RWPE2 (cell line): ENCODE results near the gene TXN2.

ENCODE experiments used
- ATAC-seq: fragments of 200-7000 bp; cut with Tn5 transposase; 3 replicates; pipeline ENCODE4 v1.9.1; 2021; ENCODE audit warnings: low read depth
- DNase-seq: peaks from one replicate; pipeline ENCODE4 v3.0.0-alpha.2; 2020; ENCODE audit warnings: low spot score
- H3K27ac ChIP-seq: fragments of 450-650 bp; 2 replicates; pipeline ENCODE4 v1.5.1; 2017; ENCODE audit warnings: mild to moderate bottlenecking; ENCODE audit not compliant: poor library complexity, severe bottlenecking
- H3K27me3 ChIP-seq: fragments of 250-450 bp; sonication (Bioruptor Pico); 2 replicates; pipeline ENCODE4 v1.5.1; 2021; ENCODE audit warnings: mild to moderate bottlenecking, moderate library complexity; ENCODE audit not compliant: insufficient read depth, poor library complexity, severe bottlenecking
- H3K36me3 ChIP-seq: fragments of 250-450 bp; sonication (Bioruptor Pico); 2 replicates; pipeline ENCODE4 v1.5.1; 2020; ENCODE audit warnings: low read depth, mild to moderate bottlenecking, moderate library complexity
- H3K4me1 ChIP-seq: fragments of 250-450 bp; sonication (Bioruptor Pico); 2 replicates; pipeline ENCODE4 v1.5.1; 2021; ENCODE audit warnings: mild to moderate bottlenecking, moderate library complexity; ENCODE audit not compliant: insufficient read depth, poor library complexity, severe bottlenecking
- H3K4me3 ChIP-seq: fragments of 250-450 bp; sonication (Bioruptor Pico); 2 replicates; pipeline ENCODE4 v1.5.1; 2021; ENCODE audit warnings: mild to moderate bottlenecking, moderate library complexity; ENCODE audit not compliant: severe bottlenecking
- H3K9me3 ChIP-seq: fragments of 250-450 bp; sonication (Bioruptor Pico); 2 replicates; pipeline ENCODE4 v1.5.1; 2021; ENCODE audit warnings: mild to moderate bottlenecking, moderate library complexity; ENCODE audit not compliant: severe bottlenecking
- CTCF ChIP-seq: fragments of 450-650 bp; IDR thresholded peaks from one replicate; pipeline ENCODE4 v1.5.1; 2017; ENCODE audit warnings: mild to moderate bottlenecking, moderate library complexity; ENCODE audit not compliant: poor library complexity, severe bottlenecking

The TXN2 gene

GRCh38 chr22:36472689-36473088, 8.8 kb downstream of the TXN2 start:
- H3K27ac ChIP-seq: peak overlapping the region; percentile 91
- ATAC-seq (no peak), DNase-seq (no peak)
- peaks cover 52% of the 10 kb centered on the region for H3K36me3 ChIP-seq
- no peaks in the 10 kb centered on the region for H3K9me3 ChIP-seq
- TF ChIP-seq CTCF: no peak
- H3K27me3 ChIP-seq: no peaks in the 10 kb centered on the region
- no peak overlapping the region for H3K4me3 ChIP-seq
- peaks cover 40% of the 10 kb centered on the region for H3K4me1 ChIP-seq

GRCh38 chr22:36471341-36471821, 10.1 kb downstream of the TXN2 start:
- Histone ChIP-seq H3K4me3 (no peak overlapping the region), H3K36me3 (peaks cover 41% of the 10 kb centered on the region), H3K27me3 (no peaks in the 10 kb centered on the region), H3K27ac (peak overlapping the region; percentile 91), H3K9me3 (no peaks in the 10 kb centered on the region), H3K4me1 (peaks cover 52% of the 10 kb centered on the region)
- peak; percentile 74 for ATAC-seq
- TF ChIP-seq CTCF: no peak
- no peak for DNase-seq

- DNase-seq (no peak), ATAC-seq (peak; percentile 6; the same call in 2 of the 3 replicates)
- Histone ChIP-seq H3K36me3 (peaks cover 38% of the 10 kb centered on the region), H3K27me3 (no peaks in the 10 kb centered on the region), H3K9me3 (no peaks in the 10 kb centered on the region), H3K4me1 (peaks cover 56% of the 10 kb centered on the region), H3K27ac (peak overlapping the region; percentile 91), H3K4me3 (no peak overlapping the region)
- TF ChIP-seq CTCF: no peak
Measured at GRCh38 chr22:36470994-36471331, 10.5 kb downstream of the TXN2 start.

GRCh38 chr22:36470162-36470993, 11.1 kb downstream of the TXN2 start:
- TF ChIP-seq CTCF: peak; percentile 97
- H3K27me3 ChIP-seq: no peaks in the 10 kb centered on the region
- peaks cover 32% of the 10 kb centered on the region for H3K36me3 ChIP-seq
- no peaks in the 10 kb centered on the region for H3K9me3 ChIP-seq
- ATAC-seq: peak; percentile 42
- H3K4me3 ChIP-seq: no peak overlapping the region
- peaks cover 62% of the 10 kb centered on the region for H3K4me1 ChIP-seq
- H3K27ac ChIP-seq: peak overlapping the region; percentile 91
- no peak for DNase-seq
